NCI-H748 (cell line): ENCODE measurements around the gene EPYC.

Source experiments
- DNase-seq: peaks from one replicate; lab custom pipeline; 2025; ENCODE audit not compliant: unreplicated experiment; lab: John Stamatoyannopoulos, UW

Gene EPYC

GRCh38 chr12:90915353-90915752, 89.4 kb downstream of the EPYC start:
- no peak for DNase-seq
